Endothelial cell (in vitro differentiated cells): ENCODE results near the gene SUFU. TPM values are rescaled to one million over a fixed set of nuclear protein-coding genes. Genes with fewer than 3 reads are reported as not detected.
A peak's percentile ranks its signal among the peaks of the same experiment; 100 is the strongest.

Experiments
- DNase-seq: peaks from one replicate; pipeline ENCODE4 v3.0.0; 2021; ENCODE audit warnings: low spot score
- H3K27ac Mint-ChIP-seq: one replicate; pipeline ENCODE4 v1.8.0; 2021; ENCODE audit warnings: mixed read lengths, inconsistent platforms; ENCODE audit not compliant: unreplicated experiment
- H3K27me3 Mint-ChIP-seq: one replicate; pipeline ENCODE4 v1.8.0; 2021; ENCODE audit warnings: mild to moderate bottlenecking, moderate library complexity, mixed read lengths, inconsistent platforms; ENCODE audit not compliant: unreplicated experiment
- H3K36me3 Mint-ChIP-seq: one replicate; pipeline ENCODE4 v1.8.0; 2021; ENCODE audit warnings: mild to moderate bottlenecking, low read depth, mixed read lengths, inconsistent platforms; ENCODE audit not compliant: unreplicated experiment
- H3K4me1 Mint-ChIP-seq: one replicate; pipeline ENCODE4 v1.8.0; 2021; ENCODE audit warnings: mild to moderate bottlenecking, mixed read lengths, inconsistent platforms; ENCODE audit not compliant: unreplicated experiment
- H3K4me3 Mint-ChIP-seq: one replicate; pipeline ENCODE4 v1.8.0; 2021; ENCODE audit warnings: mild to moderate bottlenecking, mixed read lengths, inconsistent platforms; ENCODE audit not compliant: unreplicated experiment
- H3K9me3 Mint-ChIP-seq: one replicate; pipeline ENCODE4 v1.8.0; 2021; ENCODE audit warnings: mixed read lengths, inconsistent platforms; ENCODE audit not compliant: unreplicated experiment
- total RNA-seq: library from RNA; stranded (reverse); fragmentation: NEBNext Ultra II Directional; extraction: Animal tissue kit (Norgen Biotek cat#: 25700); gene quantifications from one replicate; pipeline ENCODE4 v1.2.1, GENCODE V29; 2021; ENCODE audit not compliant: unreplicated experiment
- TF ChIP-seq, protein P1 (sequence below): fragments of 200-600 bp; sonication (generic); IDR thresholded peaks from one replicate; pipeline ENCODE4 v1.5.0; 2021; ENCODE audit warnings: antibody characterized with exemption; ENCODE audit not compliant: unreplicated experiment

SUFU gene
- total RNA-seq, 1 donor from 2014 or later: 44.4 TPM

DNA sequence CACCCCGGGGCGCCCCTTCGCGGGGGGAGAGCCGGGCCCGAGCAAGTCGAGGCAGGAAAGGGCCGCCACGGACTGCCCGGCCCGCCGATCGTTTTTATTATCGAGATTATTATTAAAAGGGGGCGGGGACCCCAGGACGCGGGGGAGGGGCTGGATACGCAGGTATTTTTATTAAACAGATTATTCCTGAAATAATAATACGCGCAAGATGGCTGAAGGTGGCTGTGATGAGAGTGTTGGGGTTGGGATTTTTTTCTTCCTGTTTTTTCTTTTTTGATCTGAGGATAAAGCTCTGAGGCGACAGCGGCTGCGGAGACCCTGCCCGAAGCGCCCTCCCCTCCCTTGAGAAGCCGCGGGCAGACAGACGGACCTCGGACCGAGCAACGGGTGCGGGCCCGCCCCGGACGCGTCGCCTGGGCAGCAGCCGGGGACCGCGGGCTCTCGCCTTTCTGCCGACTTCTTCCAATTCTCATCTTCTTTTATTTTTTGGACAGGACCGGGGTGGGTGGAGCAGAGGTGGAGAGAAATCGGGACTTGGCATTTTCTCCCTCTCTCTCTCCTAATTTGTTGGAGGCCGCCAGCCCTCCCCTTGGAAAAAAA is 139.1 kb downstream of the SUFU start:
- DNase-seq: peak; percentile 53
- TF ChIP-seq, protein P1, sequence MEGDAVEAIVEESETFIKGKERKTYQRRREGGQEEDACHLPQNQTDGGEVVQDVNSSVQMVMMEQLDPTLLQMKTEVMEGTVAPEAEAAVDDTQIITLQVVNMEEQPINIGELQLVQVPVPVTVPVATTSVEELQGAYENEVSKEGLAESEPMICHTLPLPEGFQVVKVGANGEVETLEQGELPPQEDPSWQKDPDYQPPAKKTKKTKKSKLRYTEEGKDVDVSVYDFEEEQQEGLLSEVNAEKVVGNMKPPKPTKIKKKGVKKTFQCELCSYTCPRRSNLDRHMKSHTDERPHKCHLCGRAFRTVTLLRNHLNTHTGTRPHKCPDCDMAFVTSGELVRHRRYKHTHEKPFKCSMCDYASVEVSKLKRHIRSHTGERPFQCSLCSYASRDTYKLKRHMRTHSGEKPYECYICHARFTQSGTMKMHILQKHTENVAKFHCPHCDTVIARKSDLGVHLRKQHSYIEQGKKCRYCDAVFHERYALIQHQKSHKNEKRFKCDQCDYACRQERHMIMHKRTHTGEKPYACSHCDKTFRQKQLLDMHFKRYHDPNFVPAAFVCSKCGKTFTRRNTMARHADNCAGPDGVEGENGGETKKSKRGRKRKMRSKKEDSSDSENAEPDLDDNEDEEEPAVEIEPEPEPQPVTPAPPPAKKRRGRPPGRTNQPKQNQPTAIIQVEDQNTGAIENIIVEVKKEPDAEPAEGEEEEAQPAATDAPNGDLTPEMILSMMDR: no peak
- H3K27me3 Mint-ChIP-seq: peaks cover 25% of the 10 kb centered on the region
- H3K27ac Mint-ChIP-seq: peak overlapping the region; percentile 94
- peaks cover 36% of the 10 kb centered on the region for H3K36me3 Mint-ChIP-seq
- peak overlapping the region; percentile 93 for H3K4me3 Mint-ChIP-seq
- H3K9me3 Mint-ChIP-seq: no peaks in the 10 kb centered on the region
- H3K4me1 Mint-ChIP-seq: peaks cover 38% of the 10 kb centered on the region

DNA sequence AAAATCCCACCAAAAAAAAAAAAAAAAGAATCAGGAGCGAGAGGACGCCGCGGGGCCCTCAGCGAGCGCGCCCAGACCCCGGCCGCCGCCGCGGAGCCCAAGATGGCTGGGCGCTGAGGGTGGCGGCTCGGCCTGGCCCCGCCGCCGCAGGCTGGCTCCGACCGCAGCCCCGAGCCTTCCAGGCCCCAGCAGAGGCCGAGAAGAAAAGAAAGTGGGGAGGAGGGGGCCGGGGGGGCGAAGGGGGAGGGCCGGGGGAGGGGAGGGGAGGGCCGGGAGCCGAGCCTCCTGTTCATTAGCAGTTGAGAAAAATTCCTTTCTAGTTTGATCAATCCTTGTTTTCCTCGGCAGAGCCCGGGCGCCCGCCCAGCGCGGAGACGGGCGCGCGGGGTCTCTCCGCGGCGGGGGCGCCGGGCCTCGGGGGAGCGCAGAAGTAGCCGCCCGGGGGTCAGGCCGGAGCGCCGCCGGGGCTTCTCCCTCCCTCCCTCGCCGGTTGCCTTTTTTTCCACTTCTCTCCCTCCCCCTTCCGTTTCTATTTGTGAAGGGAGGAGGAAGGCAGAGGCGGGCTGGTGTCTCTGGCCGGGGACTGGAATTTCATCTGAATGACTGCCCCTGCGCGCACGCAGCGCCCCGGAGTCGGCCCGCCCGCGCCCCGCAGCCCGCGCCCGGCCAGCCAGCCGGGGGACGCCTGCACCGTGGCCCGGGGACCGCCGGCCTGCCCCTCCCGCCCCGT is 139.7 kb downstream of the SUFU start:
- H3K27me3 Mint-ChIP-seq: peaks cover 25% of the 10 kb centered on the region
- peak overlapping the region; percentile 93 for H3K4me3 Mint-ChIP-seq
- H3K9me3 Mint-ChIP-seq: no peaks in the 10 kb centered on the region
- H3K4me1 Mint-ChIP-seq: peaks cover 45% of the 10 kb centered on the region
- peak overlapping the region; percentile 94 for H3K27ac Mint-ChIP-seq
- DNase-seq: peak; percentile 61
- TF ChIP-seq, protein P1: no peak
- peaks cover 42% of the 10 kb centered on the region for H3K36me3 Mint-ChIP-seq

DNA sequence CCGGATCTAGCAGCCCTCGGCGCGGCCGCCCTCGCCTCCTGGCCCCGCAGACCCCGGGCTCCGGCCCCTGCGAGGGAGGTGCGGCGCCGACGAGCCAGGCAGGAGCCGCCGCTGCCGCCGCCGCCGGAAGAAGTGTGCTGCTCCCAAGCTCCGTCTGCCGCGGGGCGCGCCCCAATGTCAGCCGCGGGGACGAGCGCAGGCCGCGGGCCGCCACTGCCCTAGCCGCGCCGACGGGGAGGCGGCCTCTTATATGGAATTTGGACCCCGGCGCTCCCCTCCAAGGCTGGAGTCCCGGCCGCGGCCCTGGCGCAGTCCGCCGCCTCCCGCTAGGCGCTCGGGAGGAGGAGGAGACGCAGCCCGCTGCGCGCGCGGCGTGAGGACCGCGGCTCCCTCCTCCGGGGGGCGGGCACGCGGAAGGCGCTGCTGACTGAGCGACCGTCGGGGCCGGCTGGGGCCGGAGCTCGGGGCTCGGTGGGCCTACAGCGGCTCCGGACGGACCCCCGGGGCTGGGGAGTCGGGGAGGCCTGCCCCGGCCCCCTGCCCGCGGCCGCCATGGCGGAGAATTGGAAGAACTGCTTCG is 140.4 kb downstream of the SUFU start, which contains the start of gene TRIM8:
TRIM8 (plus strand) TSS at position 414 of the 580 bp plus-strand sequence; CDS start at position 553, 139 bp downstream.
- DNase-seq: peak; percentile 62
- TF ChIP-seq, protein P1: no peak
- Mint-ChIP-seq H3K4me3 (peak within 1 kb of the TSS; percentile 100), H3K4me1 (peaks cover 46% of the 10 kb centered on the region), H3K27me3 (peaks cover 27% of the 10 kb centered on the region), H3K9me3 (no peaks in the 10 kb centered on the region), H3K36me3 (peaks cover 49% of the 10 kb centered on the region), H3K27ac (peak within 1 kb of the TSS; percentile 80)

DNA sequence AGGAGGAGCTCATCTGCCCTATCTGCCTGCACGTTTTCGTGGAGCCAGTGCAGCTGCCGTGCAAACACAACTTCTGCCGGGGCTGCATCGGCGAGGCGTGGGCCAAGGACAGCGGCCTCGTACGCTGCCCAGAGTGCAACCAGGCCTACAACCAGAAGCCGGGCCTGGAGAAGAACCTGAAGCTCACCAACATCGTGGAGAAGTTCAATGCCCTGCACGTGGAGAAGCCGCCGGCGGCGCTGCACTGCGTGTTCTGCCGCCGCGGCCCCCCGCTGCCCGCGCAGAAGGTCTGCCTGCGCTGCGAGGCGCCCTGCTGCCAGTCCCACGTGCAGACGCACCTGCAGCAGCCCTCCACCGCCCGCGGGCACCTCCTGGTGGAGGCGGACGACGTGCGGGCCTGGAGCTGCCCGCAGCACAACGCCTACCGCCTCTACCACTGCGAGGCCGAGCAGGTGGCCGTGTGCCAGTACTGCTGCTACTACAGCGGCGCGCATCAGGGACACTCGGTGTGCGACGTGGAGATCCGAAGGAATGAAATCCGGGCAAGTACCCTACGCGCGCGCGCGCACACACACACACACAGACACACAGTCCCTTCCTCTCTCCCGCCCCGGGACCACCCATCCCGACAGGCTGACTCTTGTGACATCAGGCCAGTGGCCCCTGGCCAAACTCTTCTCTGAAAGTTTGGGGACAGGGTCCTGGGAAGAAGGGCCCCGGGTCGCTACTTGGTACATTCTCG is 141.0 kb downstream of the SUFU start:
- H3K27ac Mint-ChIP-seq: peak overlapping the region; percentile 80
- peak; percentile 65 for DNase-seq
- H3K27me3 Mint-ChIP-seq: peaks cover 27% of the 10 kb centered on the region
- H3K4me3 Mint-ChIP-seq: peak overlapping the region; percentile 100
- peaks cover 42% of the 10 kb centered on the region for H3K4me1 Mint-ChIP-seq
- H3K9me3 Mint-ChIP-seq: no peaks in the 10 kb centered on the region
- TF ChIP-seq, protein P1: peak; percentile 55
- H3K36me3 Mint-ChIP-seq: peaks cover 49% of the 10 kb centered on the region
